ENCODE data around the gene TAS2R50.

Gene TAS2R50

GRCh38 chr12:11015775-11016430 lies 29.2 kb upstream of the TAS2R50 start:
- Histone ChIP-seq H3K4me3 (ENCODE audit: insufficient read length, low read depth) (no peak overlapping the region), H3K27me3 (ENCODE audit: insufficient read depth, insufficient read length) (no peaks in the 10 kb centered on the region), H3K36me3 (ENCODE audit: insufficient read depth, insufficient read length, low read length) (peaks cover 5% of the 10 kb centered on the region), H3K4me1 (ENCODE audit: insufficient read depth, insufficient read length) (no peaks in the 10 kb centered on the region), H3K9me3 (ENCODE audit: insufficient read depth, low read length) (no peaks in the 10 kb centered on the region), H3K9ac (ENCODE audit: insufficient read length, low read depth) (no peak overlapping the region)
- no peak for DNase-seq (ENCODE audit: low read depth, low spot score)
- TF ChIP-seq ZNF274 (IDR thresholded peaks at IDR 0.05; ENCODE audit: low read depth, low read length): no peak
- no peak for TF ChIP-seq YY1 (IDR thresholded peaks at IDR 0.05; ENCODE audit: insufficient read depth, insufficient read length)
- TF ChIP-seq SUZ12 (IDR thresholded peaks at IDR 0.05; ENCODE audit: extremely low read depth, insufficient read depth, insufficient read length): no peak

- H3K4me3 ChIP-seq (ENCODE audit: insufficient read length, low read depth): no peak overlapping the region
- no peaks in the 10 kb centered on the region for H3K27me3 ChIP-seq (ENCODE audit: insufficient read depth, insufficient read length)
- H3K36me3 ChIP-seq (ENCODE audit: insufficient read depth, insufficient read length, low read length): peaks cover 5% of the 10 kb centered on the region
- TF ChIP-seq ZNF274 (IDR thresholded peaks at IDR 0.05; ENCODE audit: low read depth, low read length): no peak
- no peak for TF ChIP-seq SUZ12 (IDR thresholded peaks at IDR 0.05; ENCODE audit: extremely low read depth, insufficient read depth, insufficient read length)
- TF ChIP-seq YY1 (IDR thresholded peaks at IDR 0.05; ENCODE audit: insufficient read depth, insufficient read length): no peak
- H3K9me3 ChIP-seq (ENCODE audit: insufficient read depth, low read length): no peaks in the 10 kb centered on the region
- H3K9ac ChIP-seq (ENCODE audit: insufficient read length, low read depth): no peak overlapping the region
- no peaks in the 10 kb centered on the region for H3K4me1 ChIP-seq (ENCODE audit: insufficient read depth, insufficient read length)
- no peak for DNase-seq (ENCODE audit: low read depth, low spot score)
These were observed 27.5 kb upstream of the TAS2R50 start for GRCh38 chr12:11014234-11014633.

GRCh38 chr12:11007608-11008007 lies 20.9 kb upstream of the TAS2R50 start:
- no peak for TF ChIP-seq YY1 (IDR thresholded peaks at IDR 0.05; ENCODE audit: insufficient read depth, insufficient read length)
- TF ChIP-seq SUZ12 (IDR thresholded peaks at IDR 0.05; ENCODE audit: extremely low read depth, insufficient read depth, insufficient read length): no peak
- TF ChIP-seq ZNF274 (IDR thresholded peaks at IDR 0.05; ENCODE audit: low read depth, low read length): no peak
- no peaks in the 10 kb centered on the region for H3K4me1 ChIP-seq (ENCODE audit: insufficient read depth, insufficient read length)
- H3K4me3 ChIP-seq (ENCODE audit: insufficient read length, low read depth): no peak overlapping the region
- H3K36me3 ChIP-seq (ENCODE audit: insufficient read depth, insufficient read length, low read length): no peaks in the 10 kb centered on the region
- H3K9me3 ChIP-seq (ENCODE audit: insufficient read depth, low read length): no peaks in the 10 kb centered on the region
- H3K27me3 ChIP-seq (ENCODE audit: insufficient read depth, insufficient read length): no peaks in the 10 kb centered on the region
- no peak overlapping the region for H3K9ac ChIP-seq (ENCODE audit: insufficient read length, low read depth)
- no peak for DNase-seq (ENCODE audit: low read depth, low spot score)

- Histone ChIP-seq H3K4me3 (ENCODE audit: insufficient read length, low read depth) (no peak within 1 kb of the TSS), H3K36me3 (ENCODE audit: insufficient read depth, insufficient read length, low read length) (peaks cover 6% of the 10 kb centered on the region), H3K9ac (ENCODE audit: insufficient read length, low read depth) (no peak within 1 kb of the TSS), H3K27me3 (ENCODE audit: insufficient read depth, insufficient read length) (no peaks in the 10 kb centered on the region), H3K4me1 (ENCODE audit: insufficient read depth, insufficient read length) (no peaks in the 10 kb centered on the region), H3K9me3 (ENCODE audit: insufficient read depth, low read length) (no peaks in the 10 kb centered on the region)
- DNase-seq (ENCODE audit: low read depth, low spot score): no peak
- TF ChIP-seq YY1 (IDR thresholded peaks at IDR 0.05; ENCODE audit: insufficient read depth, insufficient read length) (no peak), SUZ12 (IDR thresholded peaks at IDR 0.05; ENCODE audit: extremely low read depth, insufficient read depth, insufficient read length) (no peak), ZNF274 (IDR thresholded peaks at IDR 0.05; ENCODE audit: low read depth, low read length) (no peak)
These were observed 11.5 kb upstream of the TAS2R50 start, which contains the start of gene TAS2R20 for GRCh38 chr12:10998204-10998603. TSS of gene TAS2R20 (minus strand) at chr12:10998304. CDS start at chr12:10997875, 429 bp downstream.

GRCh38 chr12:10994307-10994706 lies 7.6 kb upstream of the TAS2R50 start:
- Histone ChIP-seq H3K9ac (ENCODE audit: insufficient read length, low read depth) (no peak overlapping the region), H3K4me3 (ENCODE audit: insufficient read length, low read depth) (no peak overlapping the region), H3K36me3 (ENCODE audit: insufficient read depth, insufficient read length, low read length) (peaks cover 6% of the 10 kb centered on the region), H3K9me3 (ENCODE audit: insufficient read depth, low read length) (no peaks in the 10 kb centered on the region), H3K27me3 (ENCODE audit: insufficient read depth, insufficient read length) (no peaks in the 10 kb centered on the region), H3K4me1 (ENCODE audit: insufficient read depth, insufficient read length) (no peaks in the 10 kb centered on the region)
- TF ChIP-seq ZNF274 (IDR thresholded peaks at IDR 0.05; ENCODE audit: low read depth, low read length) (no peak), YY1 (IDR thresholded peaks at IDR 0.05; ENCODE audit: insufficient read depth, insufficient read length) (no peak), SUZ12 (IDR thresholded peaks at IDR 0.05; ENCODE audit: extremely low read depth, insufficient read depth, insufficient read length) (no peak)
- DNase-seq (ENCODE audit: low read depth, low spot score): no peak

- no peak for DNase-seq (ENCODE audit: low read depth, low spot score)
- no peaks in the 10 kb centered on the region for H3K27me3 ChIP-seq (ENCODE audit: insufficient read depth, insufficient read length)
- TF ChIP-seq ZNF274 (IDR thresholded peaks at IDR 0.05; ENCODE audit: low read depth, low read length): no peak
- no peak for TF ChIP-seq SUZ12 (IDR thresholded peaks at IDR 0.05; ENCODE audit: extremely low read depth, insufficient read depth, insufficient read length)
- TF ChIP-seq YY1 (IDR thresholded peaks at IDR 0.05; ENCODE audit: insufficient read depth, insufficient read length): no peak
- H3K9me3 ChIP-seq (ENCODE audit: insufficient read depth, low read length): no peaks in the 10 kb centered on the region
- no peak overlapping the region for H3K9ac ChIP-seq (ENCODE audit: insufficient read length, low read depth)
- no peaks in the 10 kb centered on the region for H3K4me1 ChIP-seq (ENCODE audit: insufficient read depth, insufficient read length)
- H3K4me3 ChIP-seq (ENCODE audit: insufficient read length, low read depth): no peak overlapping the region
- H3K36me3 ChIP-seq (ENCODE audit: insufficient read depth, insufficient read length, low read length): peaks cover 2% of the 10 kb centered on the region
These were observed 2.4 kb upstream of the TAS2R50 start for GRCh38 chr12:10989107-10989506.

- Histone ChIP-seq H3K9ac (ENCODE audit: insufficient read length, low read depth) (no peak overlapping the region), H3K36me3 (ENCODE audit: insufficient read depth, insufficient read length, low read length) (no peaks in the 10 kb centered on the region), H3K4me3 (ENCODE audit: insufficient read length, low read depth) (no peak overlapping the region), H3K4me1 (ENCODE audit: insufficient read depth, insufficient read length) (no peaks in the 10 kb centered on the region), H3K27me3 (ENCODE audit: insufficient read depth, insufficient read length) (no peaks in the 10 kb centered on the region), H3K9me3 (ENCODE audit: insufficient read depth, low read length) (0 out of 2 replicates have a peak, but pooled peaks cover 4% of the 10 kb centered on the region)
- no peak for DNase-seq (ENCODE audit: low read depth, low spot score)
- TF ChIP-seq ZNF274 (IDR thresholded peaks at IDR 0.05; ENCODE audit: low read depth, low read length) (no peak), SUZ12 (IDR thresholded peaks at IDR 0.05; ENCODE audit: extremely low read depth, insufficient read depth, insufficient read length) (no peak), YY1 (IDR thresholded peaks at IDR 0.05; ENCODE audit: insufficient read depth, insufficient read length) (no peak)
These were observed 4.5 kb downstream of the TAS2R50 start for GRCh38 chr12:10982244-10982643.
